ENCODE measurements around the gene PPM1D.
"Not testable (repeated sequence)": the region's sequence is repeated elsewhere in the genome, so short reads cannot be mapped to it uniquely, and the experiment has no call there.

PPM1D gene

DNA sequence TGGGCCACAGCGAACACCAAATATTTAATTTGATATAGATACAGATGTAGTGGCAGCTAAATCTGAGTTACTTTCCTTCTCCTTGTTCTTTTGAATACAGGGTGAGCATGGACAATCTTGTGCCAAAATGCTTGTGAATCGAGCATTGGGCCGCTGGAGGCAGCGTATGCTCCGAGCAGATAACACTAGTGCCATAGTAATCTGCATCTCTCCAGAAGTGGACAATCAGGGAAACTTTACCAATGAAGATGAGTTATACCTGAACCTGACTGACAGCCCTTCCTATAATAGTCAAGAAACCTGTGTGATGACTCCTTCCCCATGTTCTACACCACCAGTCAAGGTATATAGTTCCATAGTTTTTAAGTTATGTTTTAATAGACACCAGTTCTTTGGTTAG lies 56.5 kb downstream of the PPM1D start:
- no peak for DNase-seq (ENCODE audit: low read depth, low spot score)
- H3K36me3 ChIP-seq (ENCODE audit: insufficient read depth, low read length) = peaks cover 12% of the 10 kb centered on the region
- TF ChIP-seq EZH2 (IDR thresholded peaks at IDR 0.05) (no peak), FOXP2 (optimal IDR thresholded peaks at IDR 0.05; ENCODE audit: control extremely low read depth, extremely low read length, insufficient read depth) (no peak), POLR2AphosphoS5 (IDR thresholded peaks at IDR 0.05; ENCODE audit: borderline replicate concordance, low read depth, low read length) (no peak)
- H3K9me3 ChIP-seq (ENCODE audit: low read depth, low read length) = no peaks in the 10 kb centered on the region
- no peak overlapping the region for H3K27ac ChIP-seq
- no peak overlapping the region for H3K4me3 ChIP-seq
- no peak overlapping the region for H3K9ac ChIP-seq (ENCODE audit: insufficient read length)

DNA sequence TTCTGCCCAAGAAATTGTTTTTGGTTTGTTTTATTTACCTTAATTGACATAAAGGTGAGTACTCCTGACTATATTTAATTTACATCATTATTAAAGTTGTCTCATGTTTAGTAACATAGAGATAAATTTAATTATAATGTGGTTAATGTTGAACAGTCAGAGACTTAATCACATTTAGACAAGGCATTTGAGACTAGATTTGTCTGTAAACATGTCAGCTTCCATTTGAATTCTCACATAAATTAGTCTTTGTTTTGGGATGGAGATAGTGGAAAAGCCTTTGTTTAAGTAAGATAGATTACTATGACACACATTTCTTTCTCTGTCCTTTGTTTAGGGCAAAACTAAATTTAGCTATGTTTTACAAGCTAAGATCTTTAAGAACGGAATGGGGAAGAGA lies 59.2 kb downstream of the PPM1D start:
- Histone ChIP-seq H3K36me3 (ENCODE audit: insufficient read depth, low read length) (peaks cover 9% of the 10 kb centered on the region), H3K27ac (no peak overlapping the region), H3K4me3 (no peak overlapping the region), H3K9ac (ENCODE audit: insufficient read length) (no peak overlapping the region), H3K9me3 (ENCODE audit: low read depth, low read length) (no peaks in the 10 kb centered on the region)
- no peak for TF ChIP-seq FOXP2 (optimal IDR thresholded peaks at IDR 0.05; ENCODE audit: control extremely low read depth, extremely low read length, insufficient read depth)
- TF ChIP-seq EZH2 (IDR thresholded peaks at IDR 0.05) = no peak
- TF ChIP-seq POLR2AphosphoS5 (IDR thresholded peaks at IDR 0.05; ENCODE audit: borderline replicate concordance, low read depth, low read length) = no peak
- no peak for DNase-seq (ENCODE audit: low read depth, low spot score)

GRCh38 chr17:60661489-60661888 lies 61.5 kb downstream of the PPM1D start:
- H3K36me3 ChIP-seq (ENCODE audit: insufficient read depth, low read length) = peaks cover 15% of the 10 kb centered on the region
- no peak for TF ChIP-seq EZH2 (IDR thresholded peaks at IDR 0.05)
- TF ChIP-seq POLR2AphosphoS5 (IDR thresholded peaks at IDR 0.05; ENCODE audit: borderline replicate concordance, low read depth, low read length) = no peak
- no peak for TF ChIP-seq FOXP2 (optimal IDR thresholded peaks at IDR 0.05; ENCODE audit: control extremely low read depth, extremely low read length, insufficient read depth)
- DNase-seq (ENCODE audit: low read depth, low spot score) = no peak

DNA sequence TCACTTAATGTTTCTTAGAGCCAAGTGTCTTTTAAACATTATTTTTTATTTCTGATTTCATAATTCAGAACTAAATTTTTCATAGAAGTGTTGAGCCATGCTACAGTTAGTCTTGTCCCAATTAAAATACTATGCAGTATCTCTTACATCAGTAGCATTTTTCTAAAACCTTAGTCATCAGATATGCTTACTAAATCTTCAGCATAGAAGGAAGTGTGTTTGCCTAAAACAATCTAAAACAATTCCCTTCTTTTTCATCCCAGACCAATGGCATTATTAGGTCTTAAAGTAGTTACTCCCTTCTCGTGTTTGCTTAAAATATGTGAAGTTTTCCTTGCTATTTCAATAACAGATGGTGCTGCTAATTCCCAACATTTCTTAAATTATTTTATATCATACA lies 64.0 kb downstream of the PPM1D start:
- H3K27ac ChIP-seq = no peak overlapping the region
- no peaks in the 10 kb centered on the region for H3K9me3 ChIP-seq (ENCODE audit: low read depth, low read length)
- TF ChIP-seq EZH2 (IDR thresholded peaks at IDR 0.05) = no peak
- no peak for TF ChIP-seq FOXP2 (optimal IDR thresholded peaks at IDR 0.05; ENCODE audit: control extremely low read depth, extremely low read length, insufficient read depth)
- TF ChIP-seq POLR2AphosphoS5 (IDR thresholded peaks at IDR 0.05; ENCODE audit: borderline replicate concordance, low read depth, low read length) = no peak
- no peak overlapping the region for H3K9ac ChIP-seq (ENCODE audit: insufficient read length)
- H3K36me3 ChIP-seq (ENCODE audit: insufficient read depth, low read length) = peaks cover 12% of the 10 kb centered on the region
- no peak for DNase-seq (ENCODE audit: low read depth, low spot score)
- no peak overlapping the region for H3K4me3 ChIP-seq

More at GRCh38 chr17:60661489-60661888, 61.5 kb downstream of the PPM1D start:
- Histone ChIP-seq H3K27ac (no peak overlapping the region), H3K9ac (ENCODE audit: insufficient read length) (no peak overlapping the region), H3K4me3 (no peak overlapping the region), H3K9me3 (ENCODE audit: low read depth, low read length) (no peaks in the 10 kb centered on the region)

- no peak for DNase-seq (ENCODE audit: low read depth, low spot score)
- Histone ChIP-seq H3K4me3 (no peak overlapping the region), H3K27ac (no peak overlapping the region), H3K9ac (ENCODE audit: insufficient read length) (no peak overlapping the region), H3K9me3 (ENCODE audit: low read depth, low read length) (no peaks in the 10 kb centered on the region), H3K36me3 (ENCODE audit: insufficient read depth, low read length) (peaks cover 12% of the 10 kb centered on the region)
- TF ChIP-seq EZH2 (IDR thresholded peaks at IDR 0.05) = no peak
- no peak for TF ChIP-seq FOXP2 (optimal IDR thresholded peaks at IDR 0.05; ENCODE audit: control extremely low read depth, extremely low read length, insufficient read depth)
- TF ChIP-seq POLR2AphosphoS5 (IDR thresholded peaks at IDR 0.05; ENCODE audit: borderline replicate concordance, low read depth, low read length) = no peak
These were observed 65.6 kb downstream of the PPM1D start for GRCh38 chr17:60665602-60666001.

- not testable (repeated sequence) for H3K36me3 ChIP-seq (ENCODE audit: insufficient read depth, low read length); H3K9ac ChIP-seq (ENCODE audit: insufficient read length); H3K4me3 ChIP-seq; H3K9me3 ChIP-seq (ENCODE audit: low read depth, low read length); H3K27ac ChIP-seq; DNase-seq (ENCODE audit: low read depth, low spot score)
These were observed 68.7 kb downstream of the PPM1D start for GRCh38 chr17:60668741-60669140.

- no peaks in the 10 kb centered on the region for H3K9me3 ChIP-seq (ENCODE audit: low read depth, low read length)
- H3K9ac ChIP-seq (ENCODE audit: insufficient read length) = no peak overlapping the region
- TF ChIP-seq EZH2 (IDR thresholded peaks at IDR 0.05) (no peak), FOXP2 (optimal IDR thresholded peaks at IDR 0.05; ENCODE audit: control extremely low read depth, extremely low read length, insufficient read depth) (no peak), POLR2AphosphoS5 (IDR thresholded peaks at IDR 0.05; ENCODE audit: borderline replicate concordance, low read depth, low read length) (no peak)
- H3K27ac ChIP-seq = no peak overlapping the region
- no peak for DNase-seq (ENCODE audit: low read depth, low spot score)
- no peak overlapping the region for H3K4me3 ChIP-seq
- no peaks in the 10 kb centered on the region for H3K36me3 ChIP-seq (ENCODE audit: insufficient read depth, low read length)
These were observed 71.5 kb downstream of the PPM1D start for GRCh38 chr17:60671482-60671881.

GRCh38 chr17:60674637-60675036 lies 74.6 kb downstream of the PPM1D start:
- not testable (repeated sequence) for H3K36me3 ChIP-seq (ENCODE audit: insufficient read depth, low read length); H3K4me3 ChIP-seq; H3K27ac ChIP-seq; DNase-seq (ENCODE audit: low read depth, low spot score); H3K9me3 ChIP-seq (ENCODE audit: low read depth, low read length); H3K9ac ChIP-seq (ENCODE audit: insufficient read length)

GRCh38 chr17:60675997-60676396 lies 76.0 kb downstream of the PPM1D start:
- Histone ChIP-seq H3K9me3 (ENCODE audit: low read depth, low read length) (no peaks in the 10 kb centered on the region), H3K9ac (ENCODE audit: insufficient read length) (no peak overlapping the region), H3K4me3 (no peak overlapping the region), H3K36me3 (ENCODE audit: insufficient read depth, low read length) (no peaks in the 10 kb centered on the region), H3K27ac (no peak overlapping the region)
- TF ChIP-seq FOXP2 (optimal IDR thresholded peaks at IDR 0.05; ENCODE audit: control extremely low read depth, extremely low read length, insufficient read depth) = no peak
- no peak for TF ChIP-seq EZH2 (IDR thresholded peaks at IDR 0.05)
- TF ChIP-seq POLR2AphosphoS5 (IDR thresholded peaks at IDR 0.05; ENCODE audit: borderline replicate concordance, low read depth, low read length) = no peak
- no peak for DNase-seq (ENCODE audit: low read depth, low spot score)
